Calu3 (cell line): Measurements from ENCODE around the gene HIVEP3. TPM values are rescaled to one million over a fixed set of nuclear protein-coding genes. Genes with fewer than 3 reads are reported as not detected.

Experiments used
- BruUV-seq: library from RNA; stranded (reverse); fragments of 400-500 nt; replicated peaks from 2 replicates; lab custom pipeline; 2021; lab: Mats Ljungman, UMichigan
- CTCF ChIA-PET: fragments of 300-600 bp; sonication (Branson Sonifier 250); formaldehyde crosslinking; loops from one replicate; lab custom pipeline; 2022; ENCODE audit warnings: antibody characterized with exemption; lab: Charles Lee
- DNase-seq: peaks from one replicate; pipeline ENCODE4 v3.0.0; 2022
- H3K27ac Mint-ChIP-seq: one replicate; pipeline ENCODE4 v1.8.0; 2022; ENCODE audit warnings: mixed read lengths; ENCODE audit not compliant: unreplicated experiment
- H3K27me3 Mint-ChIP-seq: one replicate; pipeline ENCODE4 v1.8.0; 2022; ENCODE audit warnings: mixed read lengths; ENCODE audit not compliant: unreplicated experiment
- H3K36me3 Mint-ChIP-seq: one replicate; pipeline ENCODE4 v1.8.0; 2022; ENCODE audit warnings: mild to moderate bottlenecking, moderate library complexity, mixed read lengths; ENCODE audit not compliant: insufficient read depth, unreplicated experiment
- H3K4me1 Mint-ChIP-seq: one replicate; pipeline ENCODE4 v1.8.0; 2022; ENCODE audit warnings: mild to moderate bottlenecking, low read depth, mixed read lengths; ENCODE audit not compliant: unreplicated experiment
- H3K4me3 Mint-ChIP-seq: one replicate; pipeline ENCODE4 v1.8.0; 2022; ENCODE audit warnings: mild to moderate bottlenecking, low read depth, moderate library complexity, mixed read lengths; ENCODE audit not compliant: unreplicated experiment
- H3K9me3 Mint-ChIP-seq: one replicate; pipeline ENCODE4 v1.8.0; 2022; ENCODE audit warnings: low read depth, mixed read lengths; ENCODE audit not compliant: unreplicated experiment
- CTCF ChIP-seq: fragments of 200-600 bp; IDR thresholded peaks from one replicate; pipeline ENCODE4 v1.8.0; 2022; ENCODE audit warnings: antibody characterized with exemption; ENCODE audit not compliant: unreplicated experiment
- intact Hi-C: fragments of 100-400 bp; cut with micrococcal nuclease; formaldehyde crosslinking; loops from one replicate; pipeline ENCODE4 v1.10.0; 2022; ENCODE audit not compliant: unreplicated experiment
- total RNA-seq: library from RNA; stranded (reverse); gene quantifications from 2 replicates; pipeline ENCODE4 v1.2.3, GENCODE V29; 2022

HIVEP3 gene
- total RNA-seq, 1 experiment from 2014 or later: 9.0 TPM

- H3K36me3 Mint-ChIP-seq: no peaks in the 10 kb centered on the region
- no peak for DNase-seq
Measured at GRCh38 chr1:41830726-41831125, 88.0 kb downstream of the HIVEP3 start.

GRCh38 chr1:41827991-41828570 lies 90.6 kb downstream of the HIVEP3 start:
- TF ChIP-seq CTCF: no peak
- Mint-ChIP-seq H3K9me3 (no peaks in the 10 kb centered on the region), H3K27me3 (no peaks in the 10 kb centered on the region), H3K27ac (no peak overlapping the region), H3K4me3 (no peak overlapping the region), H3K36me3 (no peaks in the 10 kb centered on the region), H3K4me1 (no peaks in the 10 kb centered on the region)
- BruUV-seq: no TSS peak
- DNase-seq: no peak
- intact Hi-C loops: no loop called here
- CTCF ChIA-PET: no interaction called here

More at GRCh38 chr1:41830726-41831125, 88.0 kb downstream of the HIVEP3 start:
- Mint-ChIP-seq H3K4me3 (no peak overlapping the region), H3K9me3 (no peaks in the 10 kb centered on the region), H3K27me3 (no peaks in the 10 kb centered on the region), H3K4me1 (no peaks in the 10 kb centered on the region), H3K27ac (no peak overlapping the region)
- intact Hi-C loops: no loop called here
- CTCF ChIA-PET: interaction anchor here (1.3 kb wide), 1 partner anchor 10 kb away, joined by 3 read pairs; no protein-coding TSS in a partner anchor
- no TSS peak for BruUV-seq
- no peak for TF ChIP-seq CTCF

GRCh38 chr1:41823471-41823870 lies 95.3 kb downstream of the HIVEP3 start:
- Mint-ChIP-seq H3K27me3 (no peaks in the 10 kb centered on the region), H3K36me3 (no peaks in the 10 kb centered on the region), H3K9me3 (no peaks in the 10 kb centered on the region), H3K4me3 (no peak overlapping the region), H3K27ac (no peak overlapping the region), H3K4me1 (no peaks in the 10 kb centered on the region)
- no peak for TF ChIP-seq CTCF
- intact Hi-C loops: no loop called here
- peak; percentile 6 for DNase-seq
- no TSS peak for BruUV-seq
- CTCF ChIA-PET: interaction anchor here (1.3 kb wide), 1 partner anchor 11 kb away, joined by 3 read pairs; no protein-coding TSS in a partner anchor

- CTCF ChIA-PET: interaction anchor here (1.3 kb wide), 1 partner anchor 11 kb away, joined by 3 read pairs; no protein-coding TSS in a partner anchor
- DNase-seq: no peak
- Mint-ChIP-seq H3K27ac (no peak overlapping the region), H3K4me3 (no peak overlapping the region), H3K27me3 (no peaks in the 10 kb centered on the region), H3K36me3 (no peaks in the 10 kb centered on the region), H3K4me1 (no peaks in the 10 kb centered on the region), H3K9me3 (no peaks in the 10 kb centered on the region)
- TF ChIP-seq CTCF: no peak
- intact Hi-C loops: no loop called here
- BruUV-seq: no TSS peak
Measured at GRCh38 chr1:41822866-41823265, 95.9 kb downstream of the HIVEP3 start.
